Rectal smooth muscle tissue (tissue), 1 donor: ENCODE data around the gene MID1.

ENCODE experiments used
- H3K27ac ChIP-seq: one replicate; pipeline ENCODE4 v1.7.0; 2013; ENCODE audit warnings: low read depth, low read length, inconsistent platforms
- H3K27me3 ChIP-seq: one replicate; pipeline ENCODE4 v1.7.0; 2013; ENCODE audit warnings: low read length; ENCODE audit not compliant: control insufficient read depth, insufficient read depth
- H3K36me3 ChIP-seq: one replicate; pipeline ENCODE4 v1.7.0; 2013; ENCODE audit warnings: low read length; ENCODE audit not compliant: control insufficient read depth, insufficient read depth
- H3K4me1 ChIP-seq: one replicate; pipeline ENCODE4 v1.7.0; 2013; ENCODE audit warnings: low read length; ENCODE audit not compliant: control insufficient read depth, insufficient read depth
- H3K4me3 ChIP-seq: one replicate; pipeline ENCODE4 v1.7.0; 2013; ENCODE audit warnings: low read length
- H3K9ac ChIP-seq: one replicate; pipeline ENCODE4 v1.7.0; 2013; ENCODE audit warnings: low read length

MID1 gene

DNA sequence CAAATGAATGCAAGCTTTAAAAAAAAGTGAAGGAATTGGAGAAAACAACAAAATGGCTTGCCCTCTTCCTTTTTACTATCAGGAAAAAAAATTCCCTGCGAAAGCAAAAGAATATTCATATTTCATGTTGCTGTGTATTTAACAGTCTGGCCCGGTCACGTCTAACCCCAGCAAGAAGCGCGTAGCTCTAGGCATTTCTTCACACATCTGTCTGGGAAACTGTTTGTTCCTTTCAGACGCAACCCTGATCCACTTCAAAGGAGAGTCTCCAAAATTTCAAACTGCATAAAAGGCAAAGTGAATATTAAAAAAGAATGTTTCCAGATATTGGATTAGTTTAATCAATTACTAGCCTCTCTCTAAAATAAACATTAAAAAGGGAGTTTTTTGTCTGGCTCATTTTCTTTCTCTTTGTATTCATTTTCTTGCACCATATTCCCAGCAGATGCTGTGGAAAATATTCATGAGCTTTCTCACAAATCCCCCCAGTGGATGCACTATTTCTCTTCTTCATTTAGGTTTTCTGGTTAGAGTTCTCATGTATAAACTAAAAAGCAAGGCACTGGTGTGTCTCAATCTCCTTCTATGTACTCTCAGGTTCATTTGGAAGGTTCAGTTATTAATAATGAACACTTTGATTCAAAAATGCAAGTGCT is 145.3 kb downstream of the MID1 start:
- Histone ChIP-seq H3K27ac (peak overlapping the region; percentile 3), H3K9ac (no peak overlapping the region), H3K27me3 (no peaks in the 10 kb centered on the region)

GRCh38 chrX:10474510-10474909 is 145.9 kb downstream of the MID1 start:
- no peak overlapping the region for H3K4me3 ChIP-seq
- no peak overlapping the region for H3K9ac ChIP-seq
- no peak overlapping the region for H3K27ac ChIP-seq
- no peaks in the 10 kb centered on the region for H3K36me3 ChIP-seq
- no peaks in the 10 kb centered on the region for H3K27me3 ChIP-seq
- H3K4me1 ChIP-seq, result peaks cover 12% of the 10 kb centered on the region

More for the DNA sequence above, 145.3 kb downstream of the MID1 start:
- Histone ChIP-seq H3K4me1 (peaks cover 12% of the 10 kb centered on the region), H3K4me3 (no peak overlapping the region), H3K36me3 (no peaks in the 10 kb centered on the region)

GRCh38 chrX:10471418-10471817 is 149.0 kb downstream of the MID1 start:
- Histone ChIP-seq H3K9ac (no peak overlapping the region), H3K36me3 (no peaks in the 10 kb centered on the region), H3K4me1 (peaks cover 12% of the 10 kb centered on the region), H3K27me3 (no peaks in the 10 kb centered on the region), H3K27ac (no peak overlapping the region), H3K4me3 (no peak overlapping the region)

DNA sequence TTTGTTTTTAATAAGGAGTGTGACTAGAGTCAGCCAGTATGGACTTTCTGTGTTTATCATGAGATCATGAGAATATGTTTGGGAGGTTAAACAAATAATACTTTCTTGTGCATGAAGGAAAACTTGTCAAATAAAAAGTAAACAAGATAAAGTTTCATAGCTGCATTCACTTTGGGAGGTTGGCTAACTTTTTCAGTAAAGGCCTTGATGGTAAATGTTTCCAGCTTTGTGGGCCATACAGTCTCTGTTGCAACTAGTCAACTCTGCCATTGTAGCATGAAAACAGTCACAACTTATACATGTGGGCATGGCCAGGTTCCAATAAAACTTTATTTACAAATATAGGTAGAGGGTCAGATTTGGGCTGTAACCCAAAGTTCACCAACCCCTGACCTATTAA is 150.4 kb downstream of the MID1 start:
- Histone ChIP-seq H3K36me3 (no peaks in the 10 kb centered on the region), H3K9ac (no peak overlapping the region), H3K4me1 (peaks cover 12% of the 10 kb centered on the region), H3K4me3 (no peak overlapping the region), H3K27me3 (no peaks in the 10 kb centered on the region), H3K27ac (no peak overlapping the region)

DNA sequence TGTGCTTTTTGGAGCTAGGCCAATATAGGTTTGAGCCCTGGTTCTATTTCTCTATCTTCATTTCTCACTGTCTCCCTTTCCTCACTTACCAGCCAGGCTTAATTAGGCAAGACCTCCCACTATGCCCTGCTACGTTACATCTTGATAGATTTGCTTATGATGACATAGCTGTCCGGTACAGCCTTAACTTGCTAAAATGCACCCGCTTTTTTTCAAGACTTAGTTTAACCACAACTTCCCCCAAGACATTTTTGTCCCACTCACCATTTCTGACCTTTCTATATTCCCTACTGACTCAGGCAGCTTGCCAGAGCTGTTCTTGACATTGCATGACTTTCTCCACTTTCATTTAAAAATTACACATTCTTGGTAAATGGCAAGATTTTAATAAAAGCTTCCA is 152.6 kb downstream of the MID1 start:
- H3K9ac ChIP-seq, result no peak overlapping the region
- H3K4me1 ChIP-seq, result no peaks in the 10 kb centered on the region
- no peak overlapping the region for H3K27ac ChIP-seq
- H3K4me3 ChIP-seq, result no peak overlapping the region
- no peaks in the 10 kb centered on the region for H3K27me3 ChIP-seq
- no peaks in the 10 kb centered on the region for H3K36me3 ChIP-seq

- no peaks in the 10 kb centered on the region for H3K36me3 ChIP-seq
- no peaks in the 10 kb centered on the region for H3K27me3 ChIP-seq
- no peak overlapping the region for H3K9ac ChIP-seq
- H3K4me3 ChIP-seq, result no peak overlapping the region
- no peaks in the 10 kb centered on the region for H3K4me1 ChIP-seq
- no peak overlapping the region for H3K27ac ChIP-seq
Observed at GRCh38 chrX:10465254-10465653, 155.1 kb downstream of the MID1 start.

DNA sequence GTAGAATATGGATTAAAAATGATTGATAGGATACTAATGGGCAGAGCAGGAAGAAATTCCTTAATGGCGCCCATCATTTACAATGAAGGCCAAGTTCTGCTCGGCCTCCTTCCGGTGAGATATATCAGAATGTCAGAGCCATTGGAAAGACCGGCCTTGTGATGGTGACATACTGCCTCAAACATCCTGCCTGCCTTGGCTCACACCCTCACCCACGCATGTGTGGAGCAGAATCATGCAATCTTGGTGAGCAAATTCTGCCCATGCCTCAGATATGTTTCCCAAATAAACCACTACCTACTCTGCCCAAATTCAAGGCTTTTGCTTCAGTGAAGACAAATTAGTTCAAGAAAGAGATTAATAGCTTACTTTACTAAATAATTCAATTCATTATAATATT is 163.3 kb downstream of the MID1 start:
- H3K4me1 ChIP-seq, result no peaks in the 10 kb centered on the region
- H3K9ac ChIP-seq, result no peak overlapping the region
- peaks cover 3% of the 10 kb centered on the region for H3K36me3 ChIP-seq
- H3K4me3 ChIP-seq, result no peak overlapping the region
- H3K27ac ChIP-seq, result no peak overlapping the region
- H3K27me3 ChIP-seq, result no peaks in the 10 kb centered on the region

GRCh38 chrX:10453945-10454344 is 166.4 kb downstream of the MID1 start:
- H3K4me3 ChIP-seq, result no peak overlapping the region
- peaks cover 7% of the 10 kb centered on the region for H3K36me3 ChIP-seq
- H3K27me3 ChIP-seq, result no peaks in the 10 kb centered on the region
- no peak overlapping the region for H3K27ac ChIP-seq
- H3K4me1 ChIP-seq, result no peaks in the 10 kb centered on the region
- no peak overlapping the region for H3K9ac ChIP-seq

GRCh38 chrX:10450959-10451355 is 169.4 kb downstream of the MID1 start:
- no peak overlapping the region for H3K4me3 ChIP-seq
- H3K27me3 ChIP-seq, result no peaks in the 10 kb centered on the region
- peaks cover 7% of the 10 kb centered on the region for H3K36me3 ChIP-seq
- no peak overlapping the region for H3K9ac ChIP-seq
- H3K4me1 ChIP-seq, result no peaks in the 10 kb centered on the region
- H3K27ac ChIP-seq, result no peak overlapping the region

- no peak overlapping the region for H3K9ac ChIP-seq
- H3K4me3 ChIP-seq, result no peak overlapping the region
- peak overlapping the region; percentile 14 for H3K27ac ChIP-seq
- no peaks in the 10 kb centered on the region for H3K4me1 ChIP-seq
- no peaks in the 10 kb centered on the region for H3K27me3 ChIP-seq
- H3K36me3 ChIP-seq, result peaks cover 7% of the 10 kb centered on the region
Observed at GRCh38 chrX:10450229-10450958, 170.0 kb downstream of the MID1 start.

GRCh38 chrX:10447564-10448214 is 172.7 kb downstream of the MID1 start:
- Histone ChIP-seq H3K9ac (no peak overlapping the region), H3K27me3 (no peaks in the 10 kb centered on the region), H3K4me3 (no peak overlapping the region), H3K4me1 (no peaks in the 10 kb centered on the region), H3K27ac (no peak overlapping the region), H3K36me3 (peaks cover 4% of the 10 kb centered on the region)

DNA sequence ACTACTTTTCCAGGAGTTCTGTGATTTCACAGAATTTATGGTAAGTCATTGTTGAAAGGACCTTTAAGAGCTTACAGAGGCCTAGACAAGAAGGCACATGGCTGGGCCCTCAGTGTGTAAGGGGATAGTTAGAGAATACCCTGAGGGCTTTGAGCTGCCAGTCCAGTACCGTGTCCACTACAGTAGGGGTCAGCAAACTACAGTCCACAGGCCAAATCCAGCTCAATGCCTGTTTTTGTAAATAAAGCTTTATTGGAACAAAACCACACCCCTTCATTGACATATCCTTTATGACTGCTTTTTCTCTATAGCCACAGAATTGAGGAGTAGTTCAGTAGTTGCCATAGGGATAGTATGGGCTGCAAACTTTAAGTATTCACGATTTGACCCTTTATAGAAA is 176.2 kb downstream of the MID1 start:
- H3K4me1 ChIP-seq, result no peaks in the 10 kb centered on the region
- peaks cover 1% of the 10 kb centered on the region for H3K36me3 ChIP-seq
- no peak overlapping the region for H3K9ac ChIP-seq
- H3K27ac ChIP-seq, result no peak overlapping the region
- H3K4me3 ChIP-seq, result no peak overlapping the region
- H3K27me3 ChIP-seq, result no peaks in the 10 kb centered on the region
